ENCODE data around the gene ENAH. TPM values are rescaled to one million over a fixed set of nuclear protein-coding genes. Genes with fewer than 3 reads are reported as not detected.

ENAH gene
- total RNA-seq, 1 experiment from 2014 or later = 100 TPM

GRCh38 chr1:225464851-225465792 lies 187.8 kb downstream of the ENAH start:
- DNase-seq (ENCODE audit: low read depth, low spot score) = no peak
- Histone ChIP-seq H3K9ac (ENCODE audit: low read length) (no peak overlapping the region), H3K79me2 (ENCODE audit: insufficient read depth, low read length) (no peaks in the 10 kb centered on the region), H3K27ac (ENCODE audit: low read depth, low read length) (no peak overlapping the region), H3K9me3 (ENCODE audit: control insufficient read depth in 1 of 2, insufficient read depth in 1 of 2, low read depth in 1 of 2, low read length in 2 of 2) (no peaks in the 10 kb centered on the region), H3K36me3 (ENCODE audit: control insufficient read depth in 1 of 2, insufficient read depth in 2 of 2, low read length in 2 of 2) (no peaks in the 10 kb centered on the region), H2AFZ (ENCODE audit: low read depth, low read length, poor library complexity, severe bottlenecking) (no peak overlapping the region), H3K4me3 (replicated peaks in 1 of 2; ENCODE audit: low read depth in 1 of 2, low read length in 2 of 2) (no peak overlapping the region), H3K27me3 (ENCODE audit: insufficient read depth, low read length) (no peaks in the 10 kb centered on the region), H3K4me1 (ENCODE audit: control insufficient read depth in 1 of 2, insufficient read depth in 2 of 2, low read length in 2 of 2) (peaks cover 8 to 31% of the 10 kb centered on the region in 2 experiments; a peak in 3 of 4 replicates), H4K20me1 (ENCODE audit: insufficient read depth) (no peaks in the 10 kb centered on the region), H3K9me2 (ENCODE audit: insufficient read depth) (no peaks in the 10 kb centered on the region), H3K4me2 (ENCODE audit: low read length) (no peak overlapping the region)
- ChIA-PET RAD21 (ENCODE audit: low non-redundant PET in 1 of 2, low total read pairs in 2 of 2, uncharacterized antibody in 2 of 2, unreplicated experiment in 2 of 2) (no interaction called here), POLR2A (no interaction called here), CTCF (interaction anchor here (2.1 kb wide), 1 partner anchor 9 kb away, joined by 4 read pairs; no protein-coding TSS in a partner anchor)
- no TSS peak for BruUV-seq (replicated peaks)
- intact Hi-C loops (cut with micrococcal nuclease) = no loop called here
- no peak for ATAC-seq
- TF ChIP-seq CBX3 (IDR thresholded peaks at IDR 0.05; ENCODE audit: low read depth) = no peak
- TF ChIP-seq ELF1 (IDR thresholded peaks at IDR 0.05; ENCODE audit: borderline replicate concordance, low read depth) = no peak
- no peak for TF ChIP-seq SP1 (IDR thresholded peaks at IDR 0.05; ENCODE audit: low read depth)
- TF ChIP-seq ZNF274 (IDR thresholded peaks at IDR 0.05; ENCODE audit: low read depth, low read length) = no peak
- no peak for TF ChIP-seq YY1 (IDR thresholded peaks at IDR 0.05; ENCODE audit: extremely low read depth, insufficient replicate concordance, low read depth, low read length)
- TF ChIP-seq REST (IDR thresholded peaks at IDR 0.05; ENCODE audit: low read depth) = no peak
- no peak for TF ChIP-seq TCF7L2 (IDR thresholded peaks at IDR 0.05; ENCODE audit: borderline replicate concordance, extremely low read depth, insufficient read depth, insufficient read length)
- no peak for TF ChIP-seq POLR2AphosphoS5 (IDR thresholded peaks at IDR 0.05; ENCODE audit: low read depth, low read length)
- no peak for TF ChIP-seq RAD21 (IDR thresholded peaks at IDR 0.05; ENCODE audit: low read depth)
- TF ChIP-seq FOSL1 (IDR thresholded peaks at IDR 0.05; ENCODE audit: low read depth) = no peak
- TF ChIP-seq EGR1 (IDR thresholded peaks at IDR 0.05; ENCODE audit: low read depth) = no peak
- no peak for TF ChIP-seq JUND (IDR thresholded peaks at IDR 0.05)
- no peak for TF ChIP-seq EZH2phosphoT487 (IDR thresholded peaks at IDR 0.05; ENCODE audit: borderline replicate concordance)
- TF ChIP-seq SRF (IDR thresholded peaks at IDR 0.05; ENCODE audit: low read depth) = no peak
- no peak for TF ChIP-seq ZFX (IDR thresholded peaks at IDR 0.05)
- TF ChIP-seq ZBTB33 (IDR thresholded peaks at IDR 0.05; ENCODE audit: extremely low read depth, insufficient replicate concordance, low read length) = no peak
